Measurements from ENCODE around the gene DICER1.
A peak's percentile ranks its signal among the peaks of the same experiment; 100 is the strongest.
"Not testable (repeated sequence)": the region's sequence is repeated elsewhere in the genome, so short reads cannot be mapped to it uniquely, and the experiment has no call there.

The DICER1 gene

DNA sequence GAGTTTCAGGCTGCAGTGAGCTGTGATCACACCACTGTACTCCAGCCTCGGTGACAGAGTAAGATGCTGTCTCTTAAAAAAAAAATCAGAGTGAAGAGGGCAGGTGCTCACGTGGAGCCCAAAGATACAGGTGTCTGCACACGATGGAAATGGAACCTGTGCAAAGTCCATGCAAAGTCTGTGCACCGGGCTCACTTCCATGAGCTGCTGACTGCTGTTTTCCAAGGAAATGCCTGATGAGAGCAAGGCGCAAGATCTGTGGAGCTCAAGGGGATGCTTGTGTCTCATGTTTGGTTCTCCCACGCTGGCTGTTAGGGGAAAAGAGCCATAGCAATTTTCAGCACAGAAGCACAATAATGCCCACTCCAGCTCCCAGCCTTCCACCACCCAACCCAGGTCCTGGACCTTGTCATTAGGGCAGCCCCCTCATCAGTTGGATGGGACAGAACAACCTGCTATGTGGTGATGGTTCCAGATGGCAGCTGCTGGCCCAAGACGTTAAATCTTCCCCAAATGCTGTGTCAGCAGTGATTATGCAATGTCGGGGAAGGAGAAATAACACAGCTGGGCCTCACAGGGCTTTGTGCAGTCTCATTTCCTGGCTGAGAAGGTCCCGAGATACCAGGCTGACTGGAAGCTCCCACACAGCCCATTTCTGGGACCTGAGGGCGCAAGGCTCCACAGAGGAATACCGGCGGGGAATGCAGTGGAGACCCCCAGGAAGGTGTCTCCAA lies 27.9 kb upstream of the DICER1 start:
- DNase-seq (ENCODE audit: low read depth in 4 of 4, low spot score in 1 of 4) = no peak

DNA sequence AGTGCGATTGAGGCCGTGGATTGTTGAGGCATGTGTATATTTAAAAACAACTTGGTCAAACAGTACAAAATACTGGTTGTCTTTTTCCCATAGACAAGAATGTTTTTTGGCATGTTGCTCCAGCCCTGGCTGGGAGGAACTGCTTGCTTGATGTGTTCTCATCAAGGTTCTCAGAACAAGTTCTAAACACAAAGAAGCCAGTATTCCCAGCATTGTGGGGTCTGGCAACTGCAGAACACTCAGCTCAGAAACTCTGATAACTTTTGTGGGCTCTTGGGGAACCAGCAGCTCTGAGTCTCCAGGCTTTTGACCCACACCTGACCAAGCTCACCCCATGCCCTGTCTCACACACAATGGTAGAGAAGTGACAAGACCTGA lies 27.1 kb upstream of the DICER1 start:
- no peak for DNase-seq (ENCODE audit: low read depth in 4 of 4, low spot score in 1 of 4)

DNA sequence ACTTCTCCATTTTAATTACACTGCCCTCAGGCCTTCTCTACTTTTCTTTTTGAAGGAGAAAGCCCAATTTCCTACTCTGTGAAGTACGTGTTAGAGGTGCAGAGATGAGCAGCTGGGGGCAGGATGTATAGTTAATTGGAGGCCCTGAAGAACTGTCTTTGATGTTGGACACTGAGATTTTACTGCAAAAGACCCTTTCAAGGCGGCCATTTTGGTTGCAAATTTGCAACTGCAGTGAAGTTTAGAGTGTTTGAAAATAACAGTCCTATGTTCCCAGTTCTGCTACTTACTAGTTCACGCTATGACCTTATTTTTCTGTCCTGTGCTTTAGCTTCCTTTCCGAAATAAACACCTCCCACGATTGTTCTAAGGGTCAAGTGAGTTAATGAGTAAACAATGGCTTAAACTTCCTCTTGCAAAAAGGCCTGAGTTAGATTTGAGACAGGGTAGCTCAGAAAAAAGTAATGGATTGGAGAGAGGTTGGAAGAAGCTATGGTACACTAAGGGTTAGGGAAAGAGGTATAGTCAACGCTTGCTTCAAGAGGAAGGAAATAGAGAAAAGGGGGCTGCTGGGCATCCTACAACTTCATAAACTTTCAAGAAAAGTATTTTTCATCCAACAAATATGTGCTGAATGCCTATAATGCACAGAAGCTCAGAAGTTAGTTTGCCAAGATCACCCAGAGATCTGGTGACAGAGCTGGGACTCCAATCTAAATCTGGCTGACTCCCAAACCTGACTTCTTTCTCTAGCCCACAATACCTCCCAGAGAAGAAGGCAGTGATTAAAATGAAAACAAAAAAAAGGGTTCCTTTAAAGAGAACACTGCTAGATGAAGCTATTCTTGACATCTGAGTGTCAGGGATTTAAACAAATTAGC lies 26.4 kb upstream of the DICER1 start:
- no peak for DNase-seq (ENCODE audit: low read depth in 4 of 4, low spot score in 1 of 4)

DNA sequence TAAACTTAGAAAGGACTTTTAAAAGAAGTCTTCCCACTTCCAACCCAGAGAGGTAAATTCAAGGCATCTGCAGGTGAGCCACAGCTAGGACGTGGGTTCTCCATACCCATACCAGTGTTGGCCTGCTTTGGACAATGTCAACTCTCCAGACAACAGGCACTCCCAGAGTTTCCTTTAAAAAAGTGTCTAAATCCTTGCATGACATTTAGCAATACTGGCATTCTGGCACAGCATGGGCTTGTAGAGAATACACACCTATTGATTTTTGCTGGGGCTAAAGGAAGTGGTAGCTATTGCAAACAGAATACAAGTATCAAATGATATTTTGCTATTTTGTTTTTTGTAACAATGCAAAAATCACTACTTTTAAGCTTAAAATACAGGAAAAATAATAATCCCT lies 25.8 kb upstream of the DICER1 start:
- DNase-seq (ENCODE audit: low read depth in 4 of 4, low spot score in 1 of 4) = no peak

DNA sequence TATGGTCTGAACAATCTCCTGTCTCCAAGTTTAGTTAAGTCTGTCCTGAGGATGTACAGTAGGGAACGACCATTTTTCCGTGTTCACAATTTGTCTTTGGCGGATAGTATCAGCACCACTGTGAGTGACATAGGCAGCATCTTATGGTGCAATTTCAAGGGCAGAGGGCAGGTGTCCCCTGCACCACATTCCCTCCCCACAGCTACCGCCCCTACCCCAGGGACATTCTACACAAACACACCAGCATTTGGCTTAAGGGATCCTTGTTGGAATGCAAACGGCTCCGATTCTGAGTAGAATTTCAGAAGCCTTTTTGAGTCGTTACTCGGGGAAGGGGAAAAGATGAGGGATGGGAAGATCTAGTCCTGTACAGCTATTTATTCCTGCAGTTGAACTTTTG lies 25.1 kb upstream of the DICER1 start:
- DNase-seq (ENCODE audit: low read depth in 4 of 4, low spot score in 1 of 4) = no peak

DNA sequence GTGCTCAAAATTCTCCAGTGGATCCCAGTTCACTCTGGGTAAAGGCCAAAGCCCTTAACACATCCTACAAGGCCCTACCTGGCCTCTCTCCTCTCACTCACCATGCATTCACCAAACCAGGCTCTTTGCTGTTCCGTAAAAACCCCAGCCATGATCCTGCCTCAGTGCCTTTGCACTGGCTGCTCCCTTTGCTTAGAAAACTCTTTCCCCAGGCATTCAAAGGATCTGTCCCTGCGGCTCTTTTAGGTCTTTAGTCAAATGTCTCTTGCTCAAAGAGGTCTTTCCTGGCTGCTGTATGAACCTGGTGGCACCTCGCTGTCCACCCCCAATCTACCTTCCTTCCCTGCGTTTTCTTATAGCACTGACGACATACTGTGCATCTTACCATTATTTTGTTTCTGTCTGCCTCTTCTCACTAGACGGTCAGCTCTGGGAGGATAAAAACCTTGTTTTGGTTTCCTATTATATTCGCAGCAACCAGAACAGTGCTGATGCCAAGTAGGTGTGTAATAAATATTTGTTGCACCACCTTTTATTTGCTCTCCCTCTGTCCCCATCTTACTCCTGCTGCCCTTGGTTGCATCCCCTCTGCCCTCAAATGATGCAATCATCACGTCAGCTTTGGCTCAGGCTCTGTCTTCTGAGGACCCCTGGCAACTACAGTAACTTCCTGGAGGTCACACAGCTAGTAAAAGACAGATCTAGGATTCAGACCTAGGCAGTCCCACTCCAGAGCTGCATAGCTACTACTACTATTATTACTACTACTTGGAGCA lies 23.8 kb upstream of the DICER1 start:
- no peak for DNase-seq (ENCODE audit: low read depth in 4 of 4, low spot score in 1 of 4)

DNA sequence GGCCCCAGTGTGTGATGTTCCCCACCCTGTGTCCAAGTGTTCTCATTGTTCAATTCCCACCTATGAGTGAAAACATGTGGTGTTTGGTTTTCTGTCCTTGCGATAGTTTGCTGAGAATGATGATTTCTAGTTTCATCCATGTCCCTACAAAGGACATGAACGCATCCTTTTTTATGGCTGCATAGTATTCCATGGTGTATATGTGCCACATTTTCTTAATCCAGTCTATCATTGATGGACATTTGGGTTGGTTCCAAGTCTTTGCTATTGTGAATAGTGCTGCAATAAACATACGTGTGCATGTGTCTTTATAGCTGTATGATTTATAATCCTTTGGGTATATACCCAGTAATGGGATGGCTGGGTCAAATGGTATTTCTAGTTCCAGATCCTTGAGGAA lies 18.3 kb upstream of the DICER1 start:
- not testable (repeated sequence) for DNase-seq (ENCODE audit: low read depth in 4 of 4, low spot score in 1 of 4)

DNA sequence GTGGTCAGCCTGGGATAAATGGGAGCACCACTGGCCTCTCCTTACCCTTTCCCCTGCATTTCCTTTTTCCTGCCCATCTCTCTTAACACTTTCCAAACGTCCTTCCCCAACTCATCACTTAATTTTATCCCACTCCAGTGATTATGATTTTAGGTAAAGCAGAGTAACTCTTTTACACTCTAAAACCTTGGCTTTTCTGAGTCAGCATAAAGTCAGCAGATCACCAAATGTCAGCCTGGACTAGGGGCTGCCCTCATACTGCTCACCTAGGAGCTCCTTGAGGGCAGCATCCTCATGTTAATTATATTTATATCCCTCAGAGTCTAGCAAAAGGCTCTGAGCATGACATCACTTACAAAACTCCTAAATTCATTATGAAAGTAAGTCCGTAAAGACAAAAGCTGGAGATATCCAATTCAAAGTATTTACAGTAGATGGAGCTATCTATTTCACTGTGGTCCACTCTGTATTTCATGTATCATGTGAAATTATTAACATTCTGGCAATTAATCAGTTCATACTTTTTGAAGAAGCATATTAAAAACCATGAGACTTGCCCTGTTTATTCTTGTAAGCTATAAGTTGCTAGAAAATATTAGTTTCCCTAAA lies 17.0 kb upstream of the DICER1 start:
- no peak for DNase-seq (ENCODE audit: low read depth in 4 of 4, low spot score in 1 of 4)

DNA sequence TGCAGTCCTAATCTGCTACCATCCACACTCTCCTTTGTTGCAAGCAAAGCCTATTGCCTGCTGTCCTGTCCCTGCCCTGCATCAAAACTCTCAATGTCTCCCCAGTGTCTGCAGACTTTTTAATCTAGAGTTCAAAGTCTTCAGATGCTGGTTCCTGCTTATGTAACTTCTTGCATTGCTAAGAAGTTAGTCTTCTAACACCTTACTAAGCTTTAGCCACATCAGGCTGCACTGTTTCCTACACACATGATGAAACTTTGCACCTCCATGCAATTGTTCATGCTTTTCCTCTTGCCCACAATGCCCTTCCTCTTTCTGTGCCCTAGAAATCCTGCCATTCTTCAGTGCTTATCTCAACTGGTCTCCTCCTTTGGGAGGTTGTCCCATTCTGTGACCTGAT lies 16.2 kb upstream of the DICER1 start:
- DNase-seq (ENCODE audit: low read depth in 4 of 4, low spot score in 1 of 4) = no peak

DNA sequence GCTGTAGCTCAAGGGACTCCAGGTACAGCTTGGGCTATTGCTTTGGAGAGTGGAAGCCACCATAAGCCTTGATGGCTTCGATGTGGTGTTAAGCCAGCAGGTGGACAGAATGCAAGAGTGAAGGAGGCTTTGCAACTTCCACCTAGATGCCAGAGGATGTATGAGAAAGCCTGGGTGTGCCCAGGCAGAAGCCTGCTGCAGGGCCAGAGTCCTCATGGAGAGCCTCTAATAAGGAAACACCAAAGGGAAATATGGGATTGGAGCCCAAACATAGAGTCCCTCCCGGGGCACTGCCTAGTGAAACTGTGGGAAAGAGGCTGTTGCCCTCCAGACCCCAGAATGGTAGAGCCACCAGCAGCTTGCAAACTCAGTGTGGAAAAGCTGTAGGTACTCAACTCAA lies 9.8 kb upstream of the DICER1 start:
- no peak for DNase-seq (ENCODE audit: low read depth in 4 of 4, low spot score in 1 of 4)

DNA sequence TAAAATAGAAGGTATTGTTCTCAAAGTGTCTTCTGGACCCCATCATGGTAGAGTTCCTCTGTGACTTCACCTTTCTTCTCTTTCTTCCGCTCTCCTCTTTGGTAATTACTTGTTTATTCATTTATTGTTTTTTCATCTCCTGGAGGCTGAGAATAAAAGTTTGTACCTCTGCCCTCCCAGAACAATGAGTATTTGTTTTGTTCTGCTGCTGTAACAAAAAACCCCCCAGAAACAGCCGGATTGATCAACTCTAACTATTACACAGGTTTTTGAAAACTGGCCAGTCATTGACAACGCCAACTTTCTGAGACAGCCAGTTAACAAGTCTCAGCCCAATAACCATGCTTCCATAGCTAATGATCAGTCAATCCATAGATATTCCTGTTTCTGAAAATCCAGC lies 8.2 kb upstream of the DICER1 start:
- DNase-seq (ENCODE audit: low read depth in 4 of 4, low spot score in 1 of 4) = no peak

DNA sequence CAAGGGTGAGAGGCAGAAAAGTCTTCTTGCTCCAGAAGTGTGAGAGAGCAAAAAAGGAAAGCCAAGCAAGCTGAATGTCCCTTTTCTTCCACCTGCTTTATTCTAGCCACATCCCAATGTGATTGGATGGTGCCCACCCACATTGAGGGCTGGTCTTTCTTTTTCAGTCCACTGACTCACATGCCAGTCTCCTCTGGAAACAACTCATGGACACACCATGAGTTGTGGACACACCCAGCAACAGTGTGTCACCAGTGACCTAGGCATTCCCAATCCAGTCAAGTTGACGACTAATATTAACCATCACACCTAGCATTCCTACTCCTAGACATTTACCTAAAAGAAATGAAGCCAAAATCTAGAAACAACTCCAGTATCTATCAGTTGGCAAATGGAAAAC lies 7.2 kb upstream of the DICER1 start:
- DNase-seq (ENCODE audit: low read depth in 4 of 4, low spot score in 1 of 4) = no peak

DNA sequence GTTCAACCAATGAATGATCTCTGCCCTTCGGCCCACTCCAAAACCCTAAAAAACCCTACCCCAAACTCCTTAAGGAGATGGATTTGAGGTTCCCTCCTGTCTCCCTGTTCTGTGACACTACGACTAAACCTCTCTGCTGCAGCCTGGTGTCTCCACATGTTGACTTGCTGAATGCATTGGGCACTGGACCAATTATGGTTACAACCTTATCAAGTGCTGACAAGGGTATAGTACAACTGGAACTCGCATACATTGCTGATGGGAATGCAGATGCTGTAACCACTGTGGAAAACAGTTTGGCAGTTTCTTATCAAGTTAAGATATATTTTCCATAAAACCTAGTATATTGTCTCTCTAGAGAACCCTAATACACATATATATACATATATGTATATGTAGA lies 6.3 kb upstream of the DICER1 start:
- DNase-seq (ENCODE audit: low read depth in 4 of 4, low spot score in 1 of 4) = no peak

DNA sequence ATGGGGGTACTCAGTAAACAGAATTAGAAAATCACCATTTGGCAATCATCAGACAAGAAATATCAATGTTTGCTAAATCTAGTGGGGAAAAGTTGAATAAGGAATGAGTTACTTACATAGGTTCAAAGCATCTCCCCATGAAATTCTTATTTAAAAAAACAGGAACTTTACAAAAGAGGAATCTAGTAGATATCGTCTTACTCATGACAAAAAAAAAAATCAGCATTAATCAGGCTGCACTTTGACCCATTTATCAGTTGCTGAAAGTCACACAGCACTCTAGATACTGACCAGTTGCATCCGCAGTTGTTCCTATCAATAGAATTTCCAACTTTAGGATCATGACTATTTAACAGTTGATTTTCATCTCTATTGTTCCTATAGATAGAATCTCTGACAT lies 5.8 kb upstream of the DICER1 start:
- no peak for DNase-seq (ENCODE audit: low read depth in 4 of 4, low spot score in 1 of 4)

DNA sequence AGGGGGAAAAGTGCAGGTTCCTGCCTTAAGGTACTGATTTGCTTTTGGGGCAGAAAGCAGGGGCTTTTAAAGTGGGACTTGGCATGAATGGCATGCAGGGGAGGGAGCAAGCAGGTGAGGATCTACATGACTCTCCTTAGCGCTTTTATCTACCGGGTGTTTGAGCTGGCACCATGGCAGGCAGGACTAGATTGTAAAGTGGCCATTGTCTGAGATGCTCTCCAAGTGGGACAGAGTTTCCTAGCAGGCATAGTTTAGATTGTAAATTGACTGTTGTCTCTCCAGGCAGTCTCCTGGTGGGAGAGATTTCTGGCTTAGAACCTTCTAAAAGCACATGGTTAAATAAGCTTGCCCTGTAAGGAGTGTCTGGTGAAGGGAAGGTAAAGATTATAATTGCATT lies 5.3 kb upstream of the DICER1 start:
- DNase-seq (ENCODE audit: low read depth in 4 of 4, low spot score in 1 of 4) = no peak

DNA sequence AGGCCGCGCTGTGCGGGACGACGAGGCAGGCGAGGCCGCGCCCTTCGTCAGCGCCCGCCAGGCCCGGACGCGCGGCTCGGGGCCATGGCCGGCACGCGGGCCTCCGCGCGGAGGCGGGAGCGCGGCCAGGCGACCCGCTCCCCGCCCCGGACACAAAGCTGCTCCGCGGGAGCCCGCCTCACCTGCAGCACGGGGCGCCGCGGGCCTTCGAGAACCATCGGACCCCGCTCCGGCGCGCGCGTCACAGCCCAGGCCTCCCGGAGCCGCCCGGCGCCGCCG lies 342 bp downstream of the DICER1 start:
- DNase-seq (ENCODE audit: low read depth in 4 of 4, low spot score in 1 of 4) = no peak

DNA sequence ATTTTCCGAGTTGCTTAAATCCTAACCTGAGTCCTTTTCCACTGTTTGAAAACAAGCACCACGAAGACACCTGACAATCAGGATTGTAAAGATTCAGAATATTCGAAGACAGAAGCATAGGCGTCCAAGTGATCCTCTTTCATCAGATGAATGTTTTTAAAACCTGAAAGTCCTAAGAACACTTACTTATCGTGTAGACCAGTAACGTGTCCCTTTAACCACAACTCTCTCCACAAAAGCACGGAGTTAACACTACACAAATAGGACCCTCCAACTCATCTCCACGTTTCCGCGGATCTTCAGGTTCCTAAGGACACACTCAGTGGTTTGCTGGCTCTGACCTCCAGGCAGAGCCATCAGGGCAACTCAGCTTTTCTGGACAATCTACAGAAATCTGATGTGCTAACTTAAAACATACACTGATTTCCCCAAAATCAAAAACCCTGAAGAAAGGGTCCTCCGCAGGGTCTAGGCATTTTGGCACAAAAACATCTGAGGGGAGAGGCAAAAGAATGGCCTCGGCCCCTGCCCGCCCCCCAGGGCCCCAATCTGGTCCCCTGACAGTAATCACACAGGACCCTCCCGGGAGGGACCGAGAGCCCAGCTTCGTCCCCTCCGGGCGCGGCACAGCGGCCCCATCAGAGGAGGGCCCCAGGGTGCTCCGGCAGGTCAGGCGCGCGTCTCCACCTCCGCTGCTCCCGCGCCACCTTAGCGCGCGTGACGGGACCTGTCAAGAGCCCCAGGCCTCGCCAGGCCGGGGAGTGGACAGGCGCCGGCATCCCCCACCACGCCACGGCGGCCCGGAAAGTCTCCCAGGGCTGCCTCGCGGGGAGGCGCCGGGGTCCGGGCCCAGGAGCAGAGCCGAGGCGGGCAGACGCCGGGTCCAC lies 925 bp downstream of the DICER1 start:
- peak in 3 of 4 experiments; percentile 5 to 8 (median 6) for DNase-seq (ENCODE audit: low read depth in 4 of 4, low spot score in 1 of 4)

DNA sequence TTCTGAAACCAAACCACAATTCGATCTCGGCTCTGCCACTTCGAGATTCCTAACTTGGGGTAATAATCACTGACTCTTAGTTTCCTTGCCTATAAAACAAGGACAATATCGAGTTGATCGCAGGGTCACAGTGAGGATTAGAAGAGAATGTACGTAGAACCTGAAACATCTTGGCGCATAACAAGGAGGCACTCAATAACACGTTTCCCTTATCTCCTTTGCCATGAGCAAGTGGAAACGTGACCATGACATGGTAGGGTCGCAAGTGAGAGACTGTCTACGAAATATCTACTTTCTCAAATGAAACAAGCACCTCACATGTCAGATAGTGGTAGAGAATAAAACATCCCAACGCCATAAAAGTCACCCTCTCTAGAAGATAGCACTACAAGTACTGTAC lies 2.3 kb downstream of the DICER1 start:
- no peak for DNase-seq (ENCODE audit: low read depth in 4 of 4, low spot score in 1 of 4)

DNA sequence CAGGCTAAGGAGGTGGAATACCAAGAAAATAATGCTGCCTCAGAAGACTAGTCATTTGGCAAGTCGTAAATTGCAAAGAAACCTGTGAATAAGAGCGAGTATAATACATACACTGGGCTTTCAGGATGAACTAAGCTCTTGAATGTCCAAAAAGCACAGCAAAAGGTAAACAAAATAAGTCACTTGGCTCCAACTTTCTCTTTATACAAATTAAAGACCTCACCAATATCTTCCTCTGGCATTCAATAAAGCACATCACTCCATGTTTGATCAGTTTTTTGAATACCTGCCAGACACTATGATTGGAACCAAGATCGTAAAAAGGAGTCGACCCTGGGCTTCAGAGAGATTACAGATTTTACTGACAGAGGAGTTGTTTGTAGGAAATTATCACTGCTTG lies 3.5 kb downstream of the DICER1 start:
- no peak for DNase-seq (ENCODE audit: low read depth in 4 of 4, low spot score in 1 of 4)

DNA sequence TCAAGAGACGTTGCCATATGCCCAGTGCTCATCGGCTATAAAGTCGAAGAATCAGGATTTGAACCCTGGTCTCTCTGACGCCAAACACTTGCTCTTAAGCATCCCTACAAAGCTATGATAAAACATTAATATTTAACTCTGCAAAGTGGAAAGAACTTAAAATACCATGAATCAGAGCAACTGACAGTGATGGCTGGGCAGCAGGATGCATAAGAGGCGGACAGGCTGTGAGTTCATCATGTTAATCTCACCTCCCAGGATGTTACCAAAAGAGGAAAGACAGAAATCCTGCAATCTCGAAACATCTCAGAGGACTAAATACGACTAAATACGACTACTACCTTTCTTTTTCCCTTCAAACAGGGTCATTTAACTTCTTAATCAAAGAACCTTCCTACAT lies 5.8 kb downstream of the DICER1 start:
- DNase-seq (ENCODE audit: low read depth in 4 of 4, low spot score in 1 of 4) = no peak

DNA sequence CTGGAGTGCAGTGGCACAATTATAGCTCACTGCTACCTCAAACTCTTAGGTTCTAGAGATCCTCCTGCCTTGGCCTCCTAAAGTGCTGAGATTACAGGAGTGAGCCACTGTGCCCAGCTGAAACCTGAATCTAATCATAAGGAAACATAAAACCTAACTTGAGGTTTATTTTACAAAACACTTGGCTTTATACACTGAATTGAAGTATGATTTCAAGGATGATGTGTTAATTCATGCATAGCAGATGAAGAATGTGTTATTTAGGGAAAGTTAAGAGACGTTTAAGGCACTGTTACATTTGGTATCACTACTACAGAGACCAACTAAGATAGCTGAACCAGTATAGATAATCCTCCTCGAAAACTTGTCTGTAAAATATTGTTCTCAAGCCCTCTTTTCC lies 6.4 kb downstream of the DICER1 start:
- DNase-seq (ENCODE audit: low read depth in 4 of 4, low spot score in 1 of 4) = no peak

Data from stimulated activated CD4-positive, alpha-beta T cell treated with anti-CD3 and anti-CD28 coated beads, Interleukin-1b, Interleukin-23, amount 100 ng/mL, for 24 hours (primary cell).